Caco-2 (cell line): ENCODE data around the gene CNN3. TPM values are rescaled to one million over a fixed set of nuclear protein-coding genes. Genes with fewer than 3 reads are reported as not detected.

Source experiments
- BruUV-seq: library from RNA; stranded (reverse); fragments of 400-500 nt; replicated peaks from 2 replicates; lab custom pipeline; 2021; lab: Mats Ljungman, UMichigan
- CTCF ChIA-PET: fragments of 300-600 bp; sonication (Branson Sonifier 250); formaldehyde crosslinking; loops from one replicate; lab custom pipeline; 2022; ENCODE audit warnings: antibody characterized with exemption; lab: Charles Lee
- POLR2A ChIA-PET: fragments of 300-600 bp; sonication (Branson Sonifier 250); formaldehyde crosslinking; loops from one replicate; lab custom pipeline; 2022; ENCODE audit warnings: antibody characterized with exemption; lab: Charles Lee
- DNase-seq, 2 experiments: peaks; one replicate each; pipeline versions ENCODE4 v3.0.0 to v3.0.0-alpha.2; 2020 to 2022
- H3K27me3 ChIP-seq: replicated peaks from 2 replicates; pipeline ENCODE4 v1.6.0; 2011; ENCODE audit warnings: low read length; ENCODE audit not compliant: control insufficient read depth, insufficient read depth
- H3K36me3 ChIP-seq: 2 replicates; pipeline ENCODE4 v1.5.1; 2011; ENCODE audit warnings: low read length; ENCODE audit not compliant: control insufficient read depth, insufficient read depth
- H3K4me1 ChIP-seq: fragments of 250-450 bp; sonication (Bioruptor Pico); 2 replicates; pipeline ENCODE4 v1.5.1; 2020; ENCODE audit warnings: mild to moderate bottlenecking
- H3K4me3 ChIP-seq: 2 replicates; pipeline ENCODE4 v1.5.1; 2011; ENCODE audit warnings: low read depth, mild to moderate bottlenecking, control low read depth, low read length
- H3K9me3 ChIP-seq: fragments of 250-450 bp; sonication (Bioruptor Pico); 2 replicates; pipeline ENCODE4 v1.5.1; 2020; ENCODE audit warnings: mild to moderate bottlenecking, moderate library complexity
- H3K27ac Mint-ChIP-seq: one replicate; pipeline ENCODE4 v1.8.0; 2022; ENCODE audit warnings: mixed read lengths; ENCODE audit not compliant: unreplicated experiment
- H3K27me3 Mint-ChIP-seq: one replicate; pipeline ENCODE4 v1.8.0; 2022; ENCODE audit warnings: mixed read lengths; ENCODE audit not compliant: insufficient read depth, unreplicated experiment
- H3K36me3 Mint-ChIP-seq: one replicate; pipeline ENCODE4 v1.8.0; 2022; ENCODE audit warnings: mild to moderate bottlenecking, mixed read lengths; ENCODE audit not compliant: insufficient read depth, unreplicated experiment
- H3K4me1 Mint-ChIP-seq: one replicate; pipeline ENCODE4 v1.8.0; 2022; ENCODE audit warnings: low read depth, mixed read lengths; ENCODE audit not compliant: unreplicated experiment
- H3K4me3 Mint-ChIP-seq: one replicate; pipeline ENCODE4 v1.8.0; 2022; ENCODE audit warnings: mild to moderate bottlenecking, moderate library complexity, mixed read lengths; ENCODE audit not compliant: unreplicated experiment
- H3K9me3 Mint-ChIP-seq: one replicate; pipeline ENCODE4 v1.8.0; 2022; ENCODE audit warnings: mixed read lengths; ENCODE audit not compliant: unreplicated experiment
- intact Hi-C: fragments of 100-400 bp; cut with micrococcal nuclease; formaldehyde crosslinking; loops from one replicate; pipeline ENCODE4 v1.10.0; 2022; ENCODE audit not compliant: unreplicated experiment
- total RNA-seq: library from RNA; stranded (reverse); gene quantifications from 2 replicates; pipeline ENCODE4 v1.2.3, GENCODE V29; 2022
- TF ChIP-seq, protein P1 (sequence below), 2 experiments: fragments of 200-600 bp in 1 of 2; IDR thresholded peaks; 1 replicate in 1 of 2; 2 replicates in 1 of 2; pipeline versions ENCODE4 v1.5.1 to v1.8.0; 2011 to 2022; ENCODE audit warnings: antibody characterized with exemption in 1 of 2, control low read depth in 1 of 2, inconsistent platforms in 1 of 2, low read depth in 1 of 2, low read length in 1 of 2, mild to moderate bottlenecking in 1 of 2, moderate library complexity in 1 of 2; ENCODE audit not compliant: insufficient read depth in 1 of 2, severe bottlenecking in 1 of 2, unreplicated experiment in 1 of 2

CNN3 gene
- total RNA-seq, 1 experiment from 2014 or later, result 329 TPM

- intact Hi-C loops, result no loop called here
- Histone ChIP-seq H3K4me3 (no peak overlapping the region), H3K27me3 (no peaks in the 10 kb centered on the region), H3K36me3 (peaks cover 2% of the 10 kb centered on the region; the same call in 1 of the 2 replicates), H3K4me1 (no peaks in the 10 kb centered on the region), H3K9me3 (no peaks in the 10 kb centered on the region)
- TF ChIP-seq, protein P1, sequence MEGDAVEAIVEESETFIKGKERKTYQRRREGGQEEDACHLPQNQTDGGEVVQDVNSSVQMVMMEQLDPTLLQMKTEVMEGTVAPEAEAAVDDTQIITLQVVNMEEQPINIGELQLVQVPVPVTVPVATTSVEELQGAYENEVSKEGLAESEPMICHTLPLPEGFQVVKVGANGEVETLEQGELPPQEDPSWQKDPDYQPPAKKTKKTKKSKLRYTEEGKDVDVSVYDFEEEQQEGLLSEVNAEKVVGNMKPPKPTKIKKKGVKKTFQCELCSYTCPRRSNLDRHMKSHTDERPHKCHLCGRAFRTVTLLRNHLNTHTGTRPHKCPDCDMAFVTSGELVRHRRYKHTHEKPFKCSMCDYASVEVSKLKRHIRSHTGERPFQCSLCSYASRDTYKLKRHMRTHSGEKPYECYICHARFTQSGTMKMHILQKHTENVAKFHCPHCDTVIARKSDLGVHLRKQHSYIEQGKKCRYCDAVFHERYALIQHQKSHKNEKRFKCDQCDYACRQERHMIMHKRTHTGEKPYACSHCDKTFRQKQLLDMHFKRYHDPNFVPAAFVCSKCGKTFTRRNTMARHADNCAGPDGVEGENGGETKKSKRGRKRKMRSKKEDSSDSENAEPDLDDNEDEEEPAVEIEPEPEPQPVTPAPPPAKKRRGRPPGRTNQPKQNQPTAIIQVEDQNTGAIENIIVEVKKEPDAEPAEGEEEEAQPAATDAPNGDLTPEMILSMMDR (IDR thresholded peaks at IDR 0.05; ENCODE audit: insufficient read depth in 1 of 2, low read depth in 1 of 2, low read length in 1 of 2, severe bottlenecking in 1 of 2, unreplicated experiment in 1 of 2), result no peak
- Mint-ChIP-seq H3K36me3 (no peaks in the 10 kb centered on the region), H3K9me3 (no peaks in the 10 kb centered on the region), H3K4me1 (no peaks in the 10 kb centered on the region), H3K27me3 (no peaks in the 10 kb centered on the region), H3K27ac (no peak overlapping the region), H3K4me3 (no peak overlapping the region)
- ChIA-PET CTCF (no interaction called here), POLR2A (no interaction called here)
- BruUV-seq, result no TSS peak
- DNase-seq, result no peak
Observed at GRCh38 chr1:94875794-94876193, 51.1 kb downstream of the CNN3 start.

GRCh38 chr1:94874423-94874822 lies 52.5 kb downstream of the CNN3 start:
- Histone ChIP-seq H3K4me1 (no peaks in the 10 kb centered on the region), H3K9me3 (no peaks in the 10 kb centered on the region), H3K4me3 (no peak overlapping the region), H3K36me3 (peaks cover 2% of the 10 kb centered on the region; the same call in 1 of the 2 replicates), H3K27me3 (no peaks in the 10 kb centered on the region)
- POLR2A ChIA-PET, result no interaction called here
- Mint-ChIP-seq H3K27ac (no peak overlapping the region), H3K4me1 (no peaks in the 10 kb centered on the region), H3K27me3 (no peaks in the 10 kb centered on the region), H3K36me3 (no peaks in the 10 kb centered on the region), H3K4me3 (no peak overlapping the region), H3K9me3 (no peaks in the 10 kb centered on the region)
- intact Hi-C loops, result no loop called here
- TF ChIP-seq, protein P1 (IDR thresholded peaks at IDR 0.05; ENCODE audit: insufficient read depth in 1 of 2, low read depth in 1 of 2, low read length in 1 of 2, severe bottlenecking in 1 of 2, unreplicated experiment in 1 of 2), result no peak
- no TSS peak for BruUV-seq
- no peak for DNase-seq
- CTCF ChIA-PET, result no interaction called here

DNA sequence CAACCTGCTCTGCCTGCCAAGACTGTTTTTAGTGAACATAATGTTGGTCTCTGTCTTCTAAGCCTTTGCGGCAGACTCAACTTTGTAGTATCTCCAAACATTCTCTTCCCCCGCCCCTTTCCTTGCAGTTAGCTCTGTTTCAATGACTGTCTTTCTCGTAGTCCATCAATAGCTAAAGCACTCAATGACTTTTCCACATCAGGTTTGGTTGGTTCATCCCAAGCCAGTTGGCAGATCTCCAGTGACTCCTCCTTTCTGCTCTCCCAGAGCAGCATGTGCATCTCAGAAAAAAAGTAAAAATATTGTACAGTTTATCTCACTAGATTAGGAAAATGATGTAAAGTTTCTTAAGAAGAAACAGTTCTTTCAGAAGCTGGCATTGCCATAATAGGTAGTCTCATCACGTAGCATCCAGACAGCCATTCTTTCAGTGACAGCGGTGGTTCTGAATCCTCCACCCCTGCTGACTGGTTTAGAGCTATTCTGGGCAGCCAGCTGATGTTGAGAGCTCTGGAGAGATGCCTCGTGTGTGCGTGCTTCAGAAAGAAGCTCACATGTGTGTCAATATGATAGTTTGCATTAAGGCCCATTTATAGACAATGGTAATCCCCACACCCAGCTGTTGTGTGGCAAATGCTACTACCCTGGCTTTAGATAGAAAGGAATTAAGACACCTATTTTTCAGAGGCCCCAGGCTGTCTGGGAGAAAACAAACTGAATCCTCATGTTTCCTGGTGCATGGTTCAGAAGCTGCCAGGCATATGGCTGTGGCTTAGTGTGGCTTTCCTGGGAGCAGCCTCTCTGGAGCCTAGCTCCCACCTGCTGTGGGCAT lies 53.2 kb downstream of the CNN3 start:
- Histone ChIP-seq H3K27me3 (no peaks in the 10 kb centered on the region), H3K36me3 (peaks cover 2% of the 10 kb centered on the region; the same call in 1 of the 2 replicates), H3K4me1 (no peaks in the 10 kb centered on the region), H3K9me3 (no peaks in the 10 kb centered on the region), H3K4me3 (no peak overlapping the region)
- POLR2A ChIA-PET, result no interaction called here
- Mint-ChIP-seq H3K9me3 (no peaks in the 10 kb centered on the region), H3K4me3 (no peak overlapping the region), H3K4me1 (no peaks in the 10 kb centered on the region), H3K27me3 (no peaks in the 10 kb centered on the region), H3K36me3 (no peaks in the 10 kb centered on the region), H3K27ac (no peak overlapping the region)
- BruUV-seq, result no TSS peak
- TF ChIP-seq, protein P1 (IDR thresholded peaks at IDR 0.05; ENCODE audit: insufficient read depth in 1 of 2, low read depth in 1 of 2, low read length in 1 of 2, severe bottlenecking in 1 of 2, unreplicated experiment in 1 of 2), result no peak
- intact Hi-C loops, result no loop called here
- CTCF ChIA-PET, result no interaction called here
- no peak for DNase-seq
